LNCaP clone FGC (cell line): ENCODE measurements around the gene PGAM2.
A peak's percentile ranks its signal among the peaks of the same experiment; 100 is the strongest.

Experiments used
- DNase-seq: peaks from one replicate; pipeline ENCODE4 v3.0.0-alpha.2; 2011; ENCODE audit warnings: low read depth
- H3K4me3 ChIP-seq: 2 replicates; pipeline ENCODE4 v1.5.1; 2011; ENCODE audit warnings: mild to moderate bottlenecking, low read depth, low read length, control low read depth
- TF ChIP-seq, protein P1 (sequence below): IDR thresholded peaks from 2 replicates; pipeline ENCODE4 v1.5.1; 2012; ENCODE audit warnings: mild to moderate bottlenecking; ENCODE audit not compliant: control insufficient read depth, insufficient read depth; ENCODE audit errors: extremely low read depth

PGAM2 gene

DNA sequence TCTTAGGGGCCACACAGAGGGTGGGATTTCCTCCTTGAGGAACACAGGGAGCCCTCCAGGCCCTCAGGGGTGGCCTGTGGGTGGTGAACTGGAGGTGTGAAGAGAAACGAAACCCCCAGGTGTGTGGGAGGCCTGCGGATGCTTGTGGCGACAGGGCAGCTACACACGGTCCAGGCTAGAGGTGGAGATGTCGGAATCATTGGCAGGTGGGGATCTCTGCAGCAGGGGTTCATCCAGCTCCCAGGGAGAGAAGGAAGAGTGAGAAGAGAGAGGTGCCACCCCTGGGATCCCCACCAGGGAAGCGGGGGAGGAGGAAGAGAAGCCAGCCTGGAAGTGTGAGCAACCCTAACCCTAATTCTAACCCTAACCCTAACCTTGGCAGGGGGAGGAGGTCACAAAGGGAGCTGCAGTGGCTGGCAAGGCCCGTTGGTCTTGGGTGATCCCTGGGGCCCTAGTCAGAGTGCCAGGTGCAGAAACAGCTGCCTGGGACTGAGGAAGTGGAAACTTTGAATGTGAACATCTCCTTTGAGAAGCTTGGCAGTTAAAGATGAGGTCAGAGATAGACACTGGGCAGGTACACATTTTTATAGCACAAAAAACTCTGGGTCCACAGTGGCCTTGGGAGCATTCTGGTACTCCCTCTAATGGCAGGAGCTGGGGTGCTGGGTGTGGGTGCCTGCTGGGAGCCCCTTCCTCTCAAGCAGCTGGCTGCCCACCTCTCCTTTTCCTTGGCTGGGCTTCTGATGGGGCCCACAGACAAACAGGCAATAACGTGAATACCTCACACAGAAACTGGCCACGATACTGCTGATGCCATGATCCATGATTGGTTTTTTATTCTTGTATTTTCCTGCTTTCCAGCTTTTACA lies 31.9 kb upstream of the PGAM2 start:
- no peak overlapping the region for H3K4me3 ChIP-seq
- TF ChIP-seq, protein P1, sequence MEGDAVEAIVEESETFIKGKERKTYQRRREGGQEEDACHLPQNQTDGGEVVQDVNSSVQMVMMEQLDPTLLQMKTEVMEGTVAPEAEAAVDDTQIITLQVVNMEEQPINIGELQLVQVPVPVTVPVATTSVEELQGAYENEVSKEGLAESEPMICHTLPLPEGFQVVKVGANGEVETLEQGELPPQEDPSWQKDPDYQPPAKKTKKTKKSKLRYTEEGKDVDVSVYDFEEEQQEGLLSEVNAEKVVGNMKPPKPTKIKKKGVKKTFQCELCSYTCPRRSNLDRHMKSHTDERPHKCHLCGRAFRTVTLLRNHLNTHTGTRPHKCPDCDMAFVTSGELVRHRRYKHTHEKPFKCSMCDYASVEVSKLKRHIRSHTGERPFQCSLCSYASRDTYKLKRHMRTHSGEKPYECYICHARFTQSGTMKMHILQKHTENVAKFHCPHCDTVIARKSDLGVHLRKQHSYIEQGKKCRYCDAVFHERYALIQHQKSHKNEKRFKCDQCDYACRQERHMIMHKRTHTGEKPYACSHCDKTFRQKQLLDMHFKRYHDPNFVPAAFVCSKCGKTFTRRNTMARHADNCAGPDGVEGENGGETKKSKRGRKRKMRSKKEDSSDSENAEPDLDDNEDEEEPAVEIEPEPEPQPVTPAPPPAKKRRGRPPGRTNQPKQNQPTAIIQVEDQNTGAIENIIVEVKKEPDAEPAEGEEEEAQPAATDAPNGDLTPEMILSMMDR: no peak
- DNase-seq: no peak

DNA sequence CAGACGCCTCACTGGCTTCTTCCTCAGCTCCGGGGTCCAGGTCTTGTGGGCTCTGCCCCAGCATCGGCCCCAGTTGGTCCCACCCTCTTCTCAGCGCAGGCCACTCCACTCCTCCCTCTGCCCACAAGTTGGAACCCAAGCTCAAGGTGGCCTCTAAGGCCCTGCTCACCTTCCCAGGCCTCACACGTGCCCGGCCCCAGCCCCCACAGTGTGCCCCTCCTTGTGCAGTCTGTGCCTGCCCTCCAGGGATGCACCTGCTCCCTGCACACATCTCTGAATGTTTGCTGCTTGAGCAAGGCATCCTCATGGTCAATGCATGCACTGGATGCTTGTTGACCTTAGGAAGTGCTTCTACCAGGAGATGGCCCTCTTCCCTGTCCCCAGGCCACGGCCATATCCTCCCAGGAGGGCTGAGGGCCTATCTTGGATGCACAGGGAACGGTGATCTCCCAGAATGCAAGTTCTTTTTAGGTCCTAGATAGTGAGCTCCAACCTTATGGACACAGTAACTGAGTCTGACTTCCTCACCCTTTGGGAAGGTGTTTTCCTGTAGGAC lies 31.0 kb upstream of the PGAM2 start:
- DNase-seq: no peak
- H3K4me3 ChIP-seq: no peak overlapping the region
- TF ChIP-seq, protein P1: no peak

DNA sequence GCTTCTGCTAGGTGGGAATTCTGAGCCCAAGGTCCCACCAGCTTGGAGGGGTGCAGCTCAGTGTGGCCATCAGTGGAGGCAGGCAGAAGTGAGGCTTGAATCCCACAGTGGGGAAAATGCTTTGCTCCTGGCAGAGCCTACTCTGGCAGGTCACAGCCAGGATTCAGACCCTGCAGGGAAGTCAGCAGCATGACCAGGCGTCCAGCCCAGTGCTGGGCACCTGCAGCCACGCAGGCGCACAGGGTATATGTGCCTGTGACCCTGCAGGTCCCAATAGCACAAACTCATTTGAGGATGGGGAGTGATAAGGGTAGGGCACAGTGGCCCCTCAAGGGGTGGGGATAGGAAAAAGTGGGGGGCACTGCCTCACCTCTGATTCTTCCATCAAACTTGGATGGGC lies 30.4 kb upstream of the PGAM2 start:
- TF ChIP-seq, protein P1: no peak
- H3K4me3 ChIP-seq: no peak overlapping the region
- no peak for DNase-seq

DNA sequence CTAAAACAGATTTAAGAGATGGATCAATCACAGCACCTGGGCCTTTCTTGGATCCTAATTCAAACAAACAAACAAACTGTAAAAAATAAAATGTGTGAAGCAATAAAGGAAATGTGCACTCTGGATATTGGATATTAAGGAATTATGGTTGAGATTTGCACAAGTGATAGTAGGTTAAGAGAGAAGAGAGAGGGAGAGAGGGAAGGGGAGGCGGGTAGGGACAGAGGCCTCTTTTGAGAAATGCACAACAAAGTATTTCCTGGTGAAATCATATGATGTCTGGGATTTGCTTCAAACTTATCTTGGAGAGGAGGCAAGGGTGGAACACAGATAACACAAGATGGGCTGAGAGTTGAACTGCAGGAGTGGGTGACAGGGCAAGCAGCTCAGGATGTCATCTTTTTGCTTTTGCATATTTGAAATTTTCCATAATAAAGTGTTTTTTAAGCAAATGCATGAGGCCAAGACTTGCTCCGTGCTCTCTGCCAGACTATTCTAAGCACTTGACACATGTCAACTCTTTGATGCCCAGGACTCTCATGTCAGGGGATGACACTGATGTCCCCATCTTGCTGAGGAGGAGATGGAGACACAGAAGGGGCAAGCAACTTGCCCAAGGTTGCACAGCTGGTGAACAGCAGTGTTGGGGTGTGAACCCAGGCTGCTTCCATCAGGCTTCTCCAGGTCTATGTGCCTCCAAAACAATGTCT lies 29.7 kb upstream of the PGAM2 start:
- H3K4me3 ChIP-seq: no peak overlapping the region
- TF ChIP-seq, protein P1: no peak
- DNase-seq: peak; percentile 8

DNA sequence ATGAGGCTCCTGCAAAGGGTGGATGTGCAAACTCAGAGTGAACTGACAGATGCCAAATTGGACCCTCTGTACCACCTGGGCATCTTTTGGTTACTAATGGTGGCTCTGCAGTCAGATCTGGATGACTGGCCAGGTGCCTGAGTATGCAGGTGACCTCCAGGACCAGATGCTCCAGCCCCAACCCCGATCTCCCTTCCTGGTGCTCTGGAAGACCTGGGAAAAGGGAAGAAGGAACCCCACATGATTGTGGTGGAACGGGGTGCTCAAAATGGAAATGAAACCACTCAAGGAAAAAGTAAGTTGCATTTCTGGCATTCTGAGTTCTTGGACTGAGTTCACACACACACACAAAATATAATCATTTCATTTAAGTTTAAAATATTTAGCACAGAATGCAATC lies 29.0 kb upstream of the PGAM2 start:
- no peak for DNase-seq
- TF ChIP-seq, protein P1: no peak

DNA sequence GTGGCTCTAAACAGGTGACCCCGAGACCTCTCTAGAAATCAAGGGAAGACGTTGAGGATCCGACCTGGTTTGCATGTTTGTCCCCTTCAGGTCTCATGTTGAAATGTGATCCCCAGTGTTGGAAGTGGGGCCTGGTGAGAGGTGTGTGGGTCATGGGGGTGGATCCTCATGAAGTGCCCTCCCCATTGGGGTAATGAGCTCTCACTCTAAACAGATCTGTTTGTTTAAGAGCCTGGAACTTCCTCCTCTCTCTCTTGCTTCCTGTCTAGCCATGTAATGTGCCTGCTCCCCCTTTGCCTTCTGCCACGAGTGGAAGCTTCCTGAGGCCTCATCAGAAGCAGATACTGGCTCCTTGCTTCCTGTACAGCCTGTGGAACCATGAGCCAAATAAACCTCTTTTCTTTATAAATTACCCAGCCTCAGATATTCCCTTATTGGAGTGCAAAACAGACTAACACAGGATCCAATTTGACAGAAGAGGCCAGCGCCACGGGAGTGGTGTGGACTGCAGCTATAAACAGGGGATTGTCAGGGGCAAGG lies 27.8 kb upstream of the PGAM2 start:
- H3K4me3 ChIP-seq: no peak overlapping the region
- TF ChIP-seq, protein P1: no peak
- DNase-seq: no peak

More for the DNA sequence above, 29.0 kb upstream of the PGAM2 start:
- H3K4me3 ChIP-seq: no peak overlapping the region
